ENCODE data around the gene TUBAL3. TPM values are rescaled to one million over a fixed set of nuclear protein-coding genes. Genes with fewer than 3 reads are reported as not detected.
"Not testable (repeated sequence)": the region's sequence is repeated elsewhere in the genome, so short reads cannot be mapped to it uniquely, and the experiment has no call there.

Gene TUBAL3
- total RNA-seq, 1 donor from 2014 or later = not detected

GRCh38 chr10:5381187-5381586 lies 23.4 kb downstream of the TUBAL3 start:
- DNase-seq = no peak
- intact Hi-C loops (cut with micrococcal nuclease) = no loop called here
- Mint-ChIP-seq H3K27ac (no peak overlapping the region), H3K27me3 (no peaks in the 10 kb centered on the region), H3K36me3 (ENCODE audit: low read depth) (no peaks in the 10 kb centered on the region), H3K9me3 (no peaks in the 10 kb centered on the region), H3K4me3 (no peak overlapping the region), H3K4me1 (no peaks in the 10 kb centered on the region)
- CTCF ChIA-PET = no interaction called here
- no peak for ATAC-seq (ENCODE audit: low read depth)
- POLR2A ChIA-PET = no interaction called here
- no peak for TF ChIP-seq CTCF (IDR thresholded peaks at IDR 0.05)

- not testable (repeated sequence) for H3K27me3 Mint-ChIP-seq
Observed at GRCh38 chr10:5380395-5380794, 24.2 kb downstream of the TUBAL3 start.

GRCh38 chr10:5379202-5379601 lies 25.4 kb downstream of the TUBAL3 start:
- POLR2A ChIA-PET; H3K27ac Mint-ChIP-seq; H3K9me3 Mint-ChIP-seq; H3K4me1 Mint-ChIP-seq; H3K4me3 Mint-ChIP-seq; ATAC-seq (ENCODE audit: low read depth); DNase-seq; H3K36me3 Mint-ChIP-seq (ENCODE audit: low read depth); H3K27me3 Mint-ChIP-seq; intact Hi-C loops (cut with micrococcal nuclease): not testable (repeated sequence)
- CTCF ChIA-PET = interaction anchor here (1.2 kb wide), 1 partner anchor 564 kb away, joined by 3 read pairs; no protein-coding TSS in a partner anchor

More at GRCh38 chr10:5380395-5380794, 24.2 kb downstream of the TUBAL3 start:
- POLR2A ChIA-PET; intact Hi-C loops (cut with micrococcal nuclease); DNase-seq; H3K4me1 Mint-ChIP-seq; H3K4me3 Mint-ChIP-seq; H3K9me3 Mint-ChIP-seq; H3K27ac Mint-ChIP-seq; ATAC-seq (ENCODE audit: low read depth); H3K36me3 Mint-ChIP-seq (ENCODE audit: low read depth): not testable (repeated sequence)
- CTCF ChIA-PET = interaction anchor here (1.2 kb wide), 1 partner anchor 565 kb away, joined by 3 read pairs; no protein-coding TSS in a partner anchor

- H3K9me3 Mint-ChIP-seq = no peaks in the 10 kb centered on the region
- no peak for TF ChIP-seq CTCF (IDR thresholded peaks at IDR 0.05)
- no peak for ATAC-seq (ENCODE audit: low read depth)
- POLR2A ChIA-PET = no interaction called here
- CTCF ChIA-PET = no interaction called here
- peaks cover 8% of the 10 kb centered on the region for H3K27me3 Mint-ChIP-seq
- intact Hi-C loops (cut with micrococcal nuclease) = no loop called here
- no peak overlapping the region for H3K4me3 Mint-ChIP-seq
- H3K4me1 Mint-ChIP-seq = no peaks in the 10 kb centered on the region
- H3K36me3 Mint-ChIP-seq (ENCODE audit: low read depth) = no peaks in the 10 kb centered on the region
- H3K27ac Mint-ChIP-seq = no peak overlapping the region
- no peak for DNase-seq
Observed at GRCh38 chr10:5376450-5376849, 28.2 kb downstream of the TUBAL3 start.

- H3K27ac Mint-ChIP-seq = no peak overlapping the region
- CTCF ChIA-PET = no interaction called here
- TF ChIP-seq CTCF (IDR thresholded peaks at IDR 0.05) = no peak
Observed at GRCh38 chr10:5373891-5374611, 30.6 kb downstream of the TUBAL3 start.

GRCh38 chr10:5373307-5373706 lies 31.3 kb downstream of the TUBAL3 start:
- Mint-ChIP-seq H3K27ac (no peak overlapping the region), H3K4me3 (no peak overlapping the region), H3K9me3 (peaks cover 2% of the 10 kb centered on the region), H3K4me1 (no peaks in the 10 kb centered on the region), H3K27me3 (peaks cover 8% of the 10 kb centered on the region), H3K36me3 (ENCODE audit: low read depth) (no peaks in the 10 kb centered on the region)
- CTCF ChIA-PET = no interaction called here
- ATAC-seq (ENCODE audit: low read depth) = no peak
- intact Hi-C loops (cut with micrococcal nuclease) = no loop called here
- POLR2A ChIA-PET = no interaction called here
- no peak for TF ChIP-seq CTCF (IDR thresholded peaks at IDR 0.05)
- no peak for DNase-seq

More at GRCh38 chr10:5373891-5374611, 30.6 kb downstream of the TUBAL3 start:
- H3K9me3 Mint-ChIP-seq = peaks cover 2% of the 10 kb centered on the region
- H3K4me1 Mint-ChIP-seq = no peaks in the 10 kb centered on the region
- ATAC-seq (ENCODE audit: low read depth) (no peak), DNase-seq (no peak)
- no peak overlapping the region for H3K4me3 Mint-ChIP-seq
- intact Hi-C loops (cut with micrococcal nuclease) = no loop called here
- no peaks in the 10 kb centered on the region for H3K36me3 Mint-ChIP-seq (ENCODE audit: low read depth)
- peaks cover 8% of the 10 kb centered on the region for H3K27me3 Mint-ChIP-seq
- POLR2A ChIA-PET = no interaction called here

All from activated B cell treated with CpG ODN at 0.5 μM for 24 hours (primary cell).